Measurements from ENCODE around the gene GLA.

GLA gene

DNA sequence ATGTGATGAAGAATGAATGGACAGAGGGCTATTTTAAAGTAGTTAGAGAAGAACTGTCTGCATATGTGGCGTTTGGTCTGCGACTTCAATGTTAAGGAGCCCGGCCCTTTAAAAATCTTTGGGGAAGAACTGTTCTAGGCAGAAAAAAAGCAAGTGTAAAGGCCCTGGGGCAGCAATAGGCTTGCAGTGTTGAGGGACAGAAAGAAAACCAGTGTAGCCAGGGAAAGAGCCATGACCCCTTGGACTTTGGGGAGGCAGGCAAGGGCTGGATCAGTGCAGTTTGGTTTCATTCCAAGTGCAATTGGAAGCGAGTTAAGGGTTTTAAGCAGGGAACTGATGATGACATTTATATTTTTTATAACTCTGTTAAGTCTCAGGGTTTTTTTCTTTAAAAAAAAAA, 7.9 kb downstream of the GLA start:
- no peak for DNase-seq

DNA sequence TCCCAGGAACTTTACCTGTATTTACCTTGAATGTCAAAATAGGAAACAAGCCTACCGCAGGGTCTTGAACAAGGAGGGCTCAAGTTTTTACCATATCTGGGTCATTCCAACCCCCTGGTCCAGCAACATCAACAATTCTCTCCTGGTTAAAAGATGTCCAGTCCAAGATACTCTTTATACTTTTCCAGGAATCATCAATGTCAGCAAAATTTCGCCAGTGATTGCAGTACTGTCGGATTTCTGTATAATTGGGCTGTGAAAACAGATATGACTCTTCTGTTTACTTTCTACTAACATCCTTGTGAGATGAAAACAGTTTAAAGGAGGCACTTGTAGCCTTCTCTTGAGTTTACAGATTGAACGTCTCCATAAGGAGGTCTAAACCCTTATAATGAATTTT, 9.0 kb downstream of the GLA start:
- no peak for DNase-seq

DNA sequence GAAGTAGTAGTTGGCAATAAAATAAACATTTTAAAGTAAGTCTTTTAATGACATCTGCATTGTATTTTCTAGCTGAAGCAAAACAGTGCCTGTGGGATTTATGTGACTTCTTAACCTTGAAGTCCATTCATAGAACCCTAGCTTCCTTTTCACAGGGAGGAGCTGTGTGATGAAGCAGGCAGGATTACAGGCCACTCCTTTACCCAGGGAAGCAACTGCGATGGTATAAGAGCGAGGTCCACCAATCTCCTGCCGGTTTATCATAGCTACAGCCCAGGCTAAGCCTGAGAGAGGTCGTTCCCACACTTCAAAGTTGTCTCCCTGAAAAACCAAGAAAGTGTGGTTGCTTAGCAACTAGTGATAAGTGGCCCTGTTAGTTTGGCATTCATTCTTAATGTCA, 9.9 kb downstream of the GLA start:
- DNase-seq, result no peak

DNA sequence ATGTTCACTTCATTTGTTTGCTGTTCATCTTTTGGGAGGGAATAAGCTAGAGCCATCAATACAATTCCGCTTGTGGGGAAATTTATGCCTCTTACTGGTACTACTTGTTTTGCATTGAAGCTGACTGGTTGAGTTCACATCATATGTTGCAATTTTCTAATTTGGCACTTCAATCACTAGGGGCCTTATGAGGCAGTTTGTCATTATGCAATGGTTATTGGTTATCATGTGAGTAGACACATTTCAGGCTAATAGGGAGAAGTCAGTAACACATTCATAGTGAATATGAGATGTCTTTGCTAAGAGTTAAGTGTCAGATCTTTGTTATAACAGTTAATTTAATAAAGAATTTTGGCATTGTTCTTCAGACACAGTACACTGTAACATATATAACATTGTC, 11.9 kb downstream of the GLA start:
- no peak for DNase-seq

DNA sequence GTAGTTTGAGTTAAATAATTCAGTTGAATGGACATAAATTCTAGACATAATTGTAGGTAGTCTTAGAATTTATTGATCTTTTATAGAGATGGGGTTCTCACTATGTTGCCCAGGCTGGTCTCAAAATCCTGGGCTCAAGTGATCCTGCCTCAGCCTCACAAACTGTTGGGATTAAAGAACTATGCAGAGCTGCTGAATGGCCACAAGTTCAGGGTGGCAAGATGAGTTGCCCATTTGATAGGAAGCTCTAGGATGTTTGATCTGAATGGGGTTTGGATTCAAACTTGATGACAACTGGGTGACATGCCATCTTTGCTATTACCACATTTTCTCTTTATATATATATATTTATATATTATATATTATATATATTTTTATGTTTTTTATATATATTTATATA, 13.4 kb downstream of the GLA start:
- no peak for DNase-seq

DNA sequence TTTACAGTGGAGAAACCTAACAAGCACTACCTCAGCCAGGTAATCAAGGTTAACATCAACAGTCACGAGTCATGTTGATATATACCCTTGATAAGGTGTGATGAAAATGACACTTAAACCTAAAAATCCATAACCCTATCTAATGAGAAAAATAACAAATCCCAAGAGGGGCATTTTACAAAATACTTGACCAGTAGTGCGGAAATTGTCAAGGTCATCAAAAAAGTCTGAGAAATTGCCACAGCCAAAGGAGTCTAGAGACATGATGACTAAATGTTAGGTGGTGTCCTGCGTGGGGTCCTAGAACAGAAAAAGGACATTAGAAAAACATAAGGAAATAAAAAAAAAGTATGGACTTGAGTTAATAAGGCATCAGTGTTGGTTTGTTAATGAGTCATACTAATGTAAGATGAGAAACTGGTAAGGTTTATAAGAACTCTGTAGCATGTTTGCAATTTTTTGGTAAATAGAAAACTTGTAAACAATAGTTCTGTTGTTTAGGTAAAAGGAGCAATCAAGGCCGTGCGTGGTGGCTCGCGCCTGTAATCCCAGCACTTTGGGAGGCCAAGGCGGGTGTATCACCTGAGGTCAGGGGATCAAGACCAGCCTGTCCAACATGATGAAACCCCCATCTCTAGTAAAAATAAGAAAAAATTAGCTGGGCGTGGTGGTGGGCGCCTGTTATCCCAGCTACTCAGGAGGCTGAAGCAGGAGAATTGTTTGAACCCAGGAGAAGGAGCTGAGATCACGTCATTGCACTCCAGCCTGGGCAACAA, 14.0 kb downstream of the GLA start:
- DNase-seq, result no peak

DNA sequence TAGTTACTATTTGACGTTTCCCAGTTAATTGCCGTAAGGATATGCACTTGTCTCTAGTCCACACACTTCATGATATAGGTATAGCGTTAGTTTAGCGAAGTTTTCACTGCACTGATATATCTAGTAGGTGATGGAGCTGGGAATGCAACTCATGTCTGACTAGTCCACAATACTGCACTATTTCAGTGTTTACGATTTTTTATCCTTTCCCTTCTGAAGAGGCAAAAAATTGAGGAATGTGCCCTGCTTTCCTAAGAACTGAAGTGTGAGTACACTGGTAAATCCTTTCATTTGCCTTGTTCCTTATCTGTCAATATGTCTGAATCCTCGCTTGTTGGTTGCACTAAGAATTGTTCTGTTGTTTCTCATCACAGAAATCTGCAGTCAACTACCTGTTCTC, 15.9 kb downstream of the GLA start:
- DNase-seq, result no peak

DNA sequence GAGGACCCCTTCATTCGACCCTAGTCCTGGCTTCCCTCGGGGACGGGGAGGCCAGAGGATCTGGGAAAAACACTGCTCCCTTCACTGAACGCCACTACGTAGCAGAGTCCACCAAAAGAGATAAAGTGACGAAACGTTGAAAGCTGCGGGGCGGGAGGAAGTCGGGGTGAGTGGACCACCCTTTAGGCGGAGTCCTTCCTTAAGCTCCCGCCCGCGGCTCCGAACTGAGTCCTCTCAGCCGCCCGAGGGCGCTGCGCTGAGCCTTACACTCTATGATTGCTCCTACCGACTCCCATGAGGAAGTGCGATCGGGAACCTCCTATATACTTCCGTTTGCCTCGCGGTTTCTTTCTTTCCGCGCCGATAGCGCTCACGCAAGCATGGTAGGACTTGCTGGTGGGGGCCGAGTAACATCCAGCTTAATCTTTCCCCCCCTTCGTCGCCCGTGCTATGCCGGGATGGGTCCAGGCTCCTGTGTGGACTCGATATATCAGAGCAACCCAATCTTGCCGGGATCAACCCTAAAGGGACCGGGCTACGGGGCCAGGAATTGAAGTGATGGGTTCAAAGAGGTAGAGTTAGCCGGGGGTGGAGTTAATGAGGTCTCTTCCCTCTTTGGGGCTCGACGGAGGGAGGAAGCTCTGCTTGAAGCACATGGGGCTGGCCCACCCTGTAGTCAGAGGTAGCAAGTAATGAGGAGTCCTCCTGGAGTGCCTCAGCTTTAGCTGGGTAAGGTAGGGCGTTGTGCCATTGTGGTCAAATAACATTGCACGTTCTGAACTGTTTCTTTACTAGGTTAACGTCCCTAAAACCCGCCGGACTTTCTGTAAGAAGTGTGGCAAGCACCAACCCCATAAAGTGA, 16.8 kb downstream of the GLA start, which contains the start of gene RPL36A:
Gene RPL36A (plus strand): TSS at position 348 of the 862 bp plus-strand sequence. CDS start 33 bp downstream, at position 381.
- DNase-seq, result peak; percentile 65

DNA sequence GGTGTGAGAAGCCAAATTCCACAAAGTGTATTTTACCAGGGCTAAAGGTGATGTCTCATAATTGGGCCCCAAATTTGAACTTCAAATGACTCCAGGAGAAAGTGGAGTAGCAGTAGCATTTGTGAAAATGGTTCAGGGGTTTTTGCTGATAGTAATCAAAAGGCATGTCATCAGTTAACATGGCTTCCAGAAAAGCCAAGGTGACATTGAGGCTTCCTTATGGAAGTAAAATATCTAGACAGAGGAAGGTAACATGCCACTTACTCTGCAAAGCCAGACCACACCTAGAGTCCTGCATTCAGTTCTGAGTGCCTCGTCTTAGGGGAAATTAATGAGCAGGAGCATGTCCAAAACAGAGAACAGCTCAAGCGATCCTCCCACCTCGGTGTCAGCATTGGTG, 19.1 kb downstream of the GLA start:
- DNase-seq, result no peak

DNA sequence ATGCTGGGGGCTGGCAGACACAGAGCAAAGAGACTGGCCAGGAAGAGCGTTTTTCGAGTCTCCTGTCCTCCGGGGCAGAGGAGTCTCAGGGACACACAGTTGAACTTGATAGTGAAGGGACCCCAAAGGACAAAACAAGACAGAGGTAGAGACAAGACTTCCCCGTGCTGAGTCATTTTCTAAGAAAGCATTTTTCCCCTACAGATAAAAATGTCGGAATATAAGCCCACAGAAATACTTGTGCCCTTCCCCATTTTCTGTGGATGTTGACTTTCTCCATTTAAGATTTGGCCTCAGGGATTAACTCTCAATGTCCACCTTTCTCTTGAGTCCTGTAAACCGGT, 21.2 kb downstream of the GLA start:
- no peak for DNase-seq

DNA sequence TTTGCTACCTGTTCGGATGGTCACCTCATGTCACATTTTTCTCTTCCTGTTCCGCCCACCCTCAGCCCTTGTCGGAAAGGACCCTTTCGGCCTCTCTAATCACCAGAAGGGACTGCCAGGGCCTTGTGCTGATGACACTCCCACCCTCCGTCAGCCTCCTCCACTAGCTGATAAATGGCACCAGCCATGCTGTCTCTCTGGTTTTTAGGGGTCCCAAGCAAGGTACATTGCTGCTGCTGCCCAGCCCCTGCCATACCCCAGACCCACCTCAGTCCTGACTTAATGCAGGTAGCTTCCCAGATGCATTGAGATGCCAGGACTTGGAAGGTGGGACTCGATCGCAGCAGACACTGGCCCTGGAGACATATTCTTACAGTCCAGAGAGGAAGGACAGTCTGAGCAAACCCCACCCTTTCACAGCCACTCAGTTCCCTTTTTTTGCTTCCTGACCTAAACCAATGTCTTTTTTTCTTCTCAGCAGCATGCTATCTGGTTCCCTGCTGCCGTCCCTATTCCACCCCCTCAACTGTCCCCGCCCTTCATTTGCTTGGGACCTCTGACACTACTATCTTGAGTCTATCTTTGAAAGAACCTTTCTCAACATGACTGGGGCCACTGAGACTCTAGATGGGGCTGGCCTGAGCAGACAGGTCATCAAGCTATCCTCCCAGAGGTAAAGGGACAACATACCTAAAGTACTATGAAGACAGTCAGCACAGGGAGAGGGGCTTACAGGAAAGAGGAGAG, 21.8 kb downstream of the GLA start, which contains the start of gene BTK:
Gene BTK (minus strand): TSS at position 397 of the 747 bp plus-strand sequence. CDS start 10,907 bp downstream, outside the sequence.
- no peak for DNase-seq

DNA sequence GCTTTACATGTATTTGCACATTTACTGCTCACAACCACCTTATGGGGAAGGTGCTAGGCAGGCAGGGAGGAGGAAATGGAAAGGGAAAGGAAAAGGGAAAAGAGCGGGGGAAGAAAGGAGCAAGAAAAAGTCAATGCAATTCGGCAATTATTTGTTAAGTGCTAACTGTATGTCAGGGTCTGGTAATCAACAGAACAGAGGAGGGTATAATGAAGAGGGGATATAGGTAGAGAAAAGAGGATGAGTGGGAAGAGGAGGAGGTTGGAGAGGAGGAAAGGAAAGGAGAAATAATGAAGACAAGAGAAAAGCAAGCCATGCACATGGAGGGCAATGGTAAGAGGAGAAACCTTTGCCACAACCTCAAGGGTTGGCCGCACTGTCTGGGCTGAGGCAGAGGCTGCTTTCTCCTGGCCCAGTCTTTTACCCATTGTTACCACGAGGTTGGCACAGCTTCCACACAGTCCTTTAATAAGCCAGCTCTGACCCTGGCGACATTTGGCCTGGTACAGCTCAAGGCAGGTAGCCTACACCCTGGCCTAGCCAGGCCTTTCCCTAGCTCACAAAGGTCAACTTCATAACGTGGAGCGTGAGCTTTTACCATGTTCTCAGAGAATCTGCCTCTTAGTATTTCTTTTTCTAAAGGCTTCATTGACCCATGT, 22.6 kb downstream of the GLA start:
- DNase-seq, result no peak

DNA sequence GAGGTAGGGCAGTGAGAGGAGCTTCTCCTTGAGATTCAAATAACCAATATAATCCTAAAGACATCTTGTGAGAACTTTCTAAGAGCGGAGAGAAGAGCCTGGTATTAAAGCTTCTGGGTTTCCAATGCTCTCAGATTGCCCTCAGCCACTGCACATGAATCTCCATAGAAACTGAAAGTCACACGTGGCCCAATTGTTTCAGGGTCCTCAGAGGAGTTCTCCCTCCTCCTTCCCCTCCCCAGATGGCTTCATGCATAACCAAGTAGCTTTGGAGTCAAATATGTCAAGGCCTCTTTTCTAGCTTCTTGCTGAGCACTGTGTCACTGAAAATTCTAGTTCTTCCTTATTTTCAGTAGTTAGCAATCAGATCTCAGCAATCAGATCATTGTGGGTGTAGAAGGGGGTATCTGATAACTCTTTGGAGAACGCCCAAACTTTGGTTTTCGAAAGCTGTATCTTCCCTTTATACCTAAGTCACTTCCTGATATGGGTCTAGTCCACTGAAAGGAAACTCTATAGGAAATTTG, 24.0 kb downstream of the GLA start:
- no peak for DNase-seq

DNA sequence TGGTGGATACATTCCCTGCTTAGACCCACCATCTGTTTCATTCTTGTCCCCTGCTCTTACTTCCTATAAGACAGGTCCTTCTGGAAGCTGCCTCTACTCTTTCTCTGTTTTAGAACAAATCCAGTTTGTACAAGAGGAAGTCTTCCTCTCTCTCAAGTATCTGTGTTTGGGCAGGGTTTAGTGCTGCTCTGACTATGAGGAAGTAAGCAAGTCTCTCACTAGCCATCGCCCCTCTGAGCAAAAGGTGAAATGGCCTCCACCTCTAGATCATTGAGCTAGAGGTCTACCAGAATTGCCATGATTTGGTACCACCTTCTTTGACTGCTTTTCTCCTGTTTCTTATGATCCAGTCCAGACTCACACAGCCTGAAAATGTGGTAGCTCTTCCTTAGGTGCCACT, 30.2 kb downstream of the GLA start:
- no peak for DNase-seq

DNA sequence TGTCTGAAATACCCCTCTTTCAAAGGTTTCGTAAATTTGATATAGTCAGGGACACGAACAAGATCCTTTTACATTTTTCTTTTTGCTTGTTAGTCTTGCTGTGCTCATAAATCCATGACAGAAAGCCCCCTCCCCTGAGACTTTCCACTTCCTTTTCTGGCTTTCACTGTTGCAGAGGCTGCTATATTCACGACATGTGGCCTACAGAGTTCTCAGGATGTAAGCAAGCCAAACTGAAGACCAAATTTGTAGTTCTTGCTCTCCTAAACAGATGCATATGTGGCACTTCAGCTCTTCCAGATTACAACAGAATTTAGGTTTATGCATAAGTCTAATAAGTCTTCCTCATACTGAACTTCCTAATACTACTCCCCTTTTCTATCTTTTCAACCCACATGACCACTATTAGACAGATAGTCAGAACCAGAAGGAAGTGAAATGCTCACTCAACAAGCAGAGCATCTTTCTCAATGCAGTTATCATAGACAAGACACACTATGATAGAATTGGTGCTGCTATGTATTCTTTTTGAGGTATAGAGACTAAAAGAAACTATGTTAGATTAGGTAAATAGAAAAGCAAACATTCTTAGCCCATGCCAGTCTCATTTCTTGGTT, 36.7 kb downstream of the GLA start:
- no peak for DNase-seq

DNA sequence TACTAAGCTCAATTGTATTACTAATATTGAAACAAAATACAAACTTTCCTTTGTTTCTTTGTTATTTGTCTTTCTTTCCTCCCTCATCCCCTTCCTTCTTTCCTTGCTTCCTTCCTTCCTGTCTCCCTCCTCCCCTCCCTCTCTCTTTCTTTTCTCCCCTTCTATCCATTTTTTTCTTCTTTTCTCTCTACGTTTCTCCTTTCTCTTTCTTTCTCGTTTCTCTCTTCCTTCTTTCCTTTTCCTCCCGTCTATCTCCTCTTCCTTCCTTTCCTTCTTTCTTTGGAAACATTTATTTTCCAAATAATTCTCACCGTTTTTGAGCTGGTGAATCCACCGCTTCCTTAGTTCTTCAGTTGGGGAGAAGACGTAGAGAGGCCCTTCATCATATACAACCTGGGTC, 38.0 kb downstream of the GLA start:
- no peak for DNase-seq

DNA sequence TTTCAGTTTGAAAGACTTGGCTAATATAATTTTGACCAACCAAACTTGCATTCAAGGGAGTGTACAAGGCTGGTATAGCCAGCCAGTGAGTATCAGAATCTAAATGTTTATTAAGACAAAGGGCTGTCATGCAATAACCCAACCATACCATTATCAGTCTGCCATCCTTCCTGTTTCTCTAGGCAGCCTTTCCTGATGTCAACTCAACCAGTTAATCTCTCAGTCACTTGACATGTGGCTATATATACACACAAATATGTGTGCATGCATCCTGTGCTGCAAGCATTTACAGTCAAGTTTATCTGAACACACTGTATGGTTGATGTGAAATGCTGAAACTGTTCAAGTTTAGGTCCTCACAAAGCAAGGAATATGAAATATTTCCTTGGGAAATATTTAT, 38.9 kb downstream of the GLA start:
- no peak for DNase-seq

DNA sequence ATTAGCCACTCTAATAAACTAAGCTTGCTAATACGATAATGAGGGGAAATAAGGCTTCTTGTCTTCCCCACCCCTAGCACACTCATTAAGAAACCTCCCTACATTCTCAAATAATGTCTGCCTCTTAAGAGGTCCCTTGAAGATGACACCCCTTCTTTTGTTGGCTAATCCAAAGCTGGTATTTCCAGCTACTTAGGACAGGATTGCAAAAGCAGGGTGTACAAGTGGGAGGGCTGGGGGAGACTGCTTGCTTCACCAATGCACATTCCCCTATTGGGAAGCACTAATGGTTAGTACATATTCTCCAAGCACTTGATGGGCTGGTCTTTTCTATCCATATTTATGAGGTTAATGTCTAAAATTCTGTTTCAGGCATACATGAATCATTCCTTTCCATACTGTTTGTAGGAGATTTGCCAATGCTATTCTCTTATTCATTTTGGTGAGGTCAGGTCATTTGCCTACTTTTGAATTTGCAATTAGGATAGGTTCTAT, 42.4 kb downstream of the GLA start:
- no peak for DNase-seq

DNA sequence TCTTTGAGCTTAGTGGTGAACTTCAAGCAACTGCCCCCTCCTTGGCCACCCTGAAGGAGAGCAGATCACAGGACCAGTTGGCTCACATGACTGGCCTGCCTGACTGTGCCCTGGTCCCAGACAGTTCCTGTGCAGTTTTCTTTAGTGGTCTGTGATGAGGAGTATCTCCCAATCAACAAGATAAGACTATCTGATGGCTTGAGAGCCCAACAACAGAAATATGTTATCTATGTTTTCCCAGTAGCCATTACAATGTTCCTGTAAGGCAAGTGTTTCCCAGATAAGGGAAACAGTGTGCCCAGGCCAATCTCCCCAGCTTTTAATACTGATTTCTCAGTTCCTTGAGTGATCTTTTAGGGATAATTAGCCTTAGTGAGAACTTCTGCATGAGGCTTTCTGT, 45.0 kb downstream of the GLA start:
- no peak for DNase-seq

DNA sequence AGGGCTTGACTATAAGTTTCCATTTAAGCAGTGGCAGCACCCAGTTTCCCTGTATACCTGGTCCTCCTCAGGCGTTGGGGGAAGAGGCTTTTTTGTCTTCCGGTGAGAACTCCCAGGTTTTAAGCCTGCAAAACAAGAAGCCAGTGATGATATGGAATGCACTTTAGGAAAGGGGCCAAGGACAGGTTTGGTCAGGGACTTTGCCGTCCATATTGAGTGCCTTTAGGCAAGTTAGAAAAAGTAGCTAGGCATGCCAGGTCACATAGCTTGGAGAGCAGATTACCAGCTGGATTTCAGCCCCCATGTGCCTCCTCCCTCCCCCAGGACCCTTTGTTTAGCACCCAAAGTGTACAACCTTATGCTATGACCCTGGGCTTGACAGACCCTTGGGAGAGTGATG, 45.6 kb downstream of the GLA start:
- DNase-seq, result no peak

DNA sequence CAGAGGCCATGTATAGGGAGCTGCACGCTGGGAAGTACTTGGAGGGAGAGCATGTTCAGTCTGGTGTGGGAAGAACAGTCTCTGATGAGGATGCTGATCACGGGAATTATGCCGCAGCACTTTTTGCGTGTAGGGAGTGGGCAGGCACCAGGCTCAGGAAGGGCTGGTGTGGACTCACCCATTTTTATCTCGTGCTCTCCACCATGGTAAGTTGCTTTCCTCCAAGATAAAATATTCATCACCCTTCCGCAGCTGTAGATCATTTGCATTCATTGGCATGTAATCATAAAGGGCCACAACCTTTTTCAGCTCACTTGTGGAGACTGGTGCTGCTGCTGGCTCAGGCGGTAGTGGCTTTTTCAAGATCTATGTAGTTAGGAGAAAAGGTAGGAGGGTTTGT, 47.3 kb downstream of the GLA start:
- no peak for DNase-seq

DNA sequence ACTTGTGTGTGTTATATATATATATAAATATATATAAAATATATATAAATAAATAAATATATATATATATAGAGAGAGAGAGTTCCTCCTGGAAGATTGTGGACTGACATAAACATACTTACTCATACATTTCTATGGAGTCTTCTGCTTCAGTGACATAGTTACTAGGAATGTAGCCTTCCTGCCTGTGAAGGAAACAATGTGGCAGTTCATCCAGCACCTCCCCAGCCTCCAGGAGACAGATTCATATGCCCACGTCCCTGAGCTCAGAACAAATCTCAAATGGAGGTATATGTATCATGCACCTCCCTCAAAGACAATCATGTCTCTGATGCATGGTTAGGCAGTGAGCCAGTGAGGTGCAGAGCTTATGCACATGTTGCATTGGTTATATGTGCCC, 47.8 kb downstream of the GLA start:
- no peak for DNase-seq

Data from right kidney (tissue), 1 donor.